Right renal pelvis (tissue), 4 donors: ENCODE data around the gene C14orf132. TPM values are rescaled to one million over a fixed set of nuclear protein-coding genes. Genes with fewer than 3 reads are reported as not detected.
"Not testable (repeated sequence)": the region's sequence is repeated elsewhere in the genome, so short reads cannot be mapped to it uniquely, and the experiment has no call there.

Experiments
- DNase-seq, 4 donors: peaks; one replicate each; pipeline ENCODE4 v3.0.0-alpha.2; 2013; ENCODE audit warnings: low read depth in 4 of 4, low spot score in 3 of 4, missing footprints in 1 of 4
- polyA plus RNA-seq, 4 donors: library from polyadenylated mRNA; unstranded; fragments of 120-200 nt; gene quantifications; one replicate each; pipeline ENCODE4 v1.2.1, GENCODE V29; 2013; ENCODE audit not compliant: insufficient read length in 4 of 4

The C14orf132 gene
- polyA plus RNA-seq = 10 to 100 TPM; 32.0 to 39.2 (median 34.6) TPM

DNA sequence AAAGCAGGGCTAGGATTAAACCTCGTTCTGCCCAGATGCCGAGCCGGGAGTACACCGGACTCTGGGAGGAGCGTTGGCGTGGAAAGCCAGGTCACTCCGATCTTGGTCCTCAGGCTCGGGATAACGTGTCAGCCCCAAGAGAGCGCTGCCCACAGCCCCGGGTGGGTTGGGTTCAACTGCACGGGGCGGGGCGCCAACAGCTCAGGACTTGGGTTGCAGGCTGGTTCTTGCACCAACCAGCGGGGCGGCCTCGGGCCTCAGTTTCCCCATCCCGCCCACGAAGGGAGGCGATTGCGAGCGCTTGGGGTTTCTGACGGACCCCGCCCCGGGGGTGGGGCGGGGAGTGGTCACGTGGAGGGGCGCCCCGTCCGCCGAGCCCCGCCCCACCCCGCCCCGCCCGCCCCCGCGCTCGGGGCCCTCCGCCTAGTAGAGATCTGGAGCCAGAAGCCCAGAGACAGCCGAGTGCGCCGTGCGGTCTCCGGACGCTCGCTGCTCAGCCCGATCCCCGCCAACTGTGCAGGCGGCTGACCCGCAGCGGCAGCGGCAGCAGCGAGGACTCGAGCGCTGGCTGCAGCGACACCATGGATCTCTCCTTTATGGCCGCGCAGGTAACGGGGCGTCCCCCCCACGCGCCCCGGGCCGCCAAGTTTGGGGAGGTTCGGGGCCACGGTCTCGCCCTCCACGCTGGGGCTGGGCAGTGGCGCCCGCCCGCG is at the start of gene C14orf132:
Gene C14orf132, plus strand, starts transcription at position 443 of the 713 bp plus-strand sequence. Its CDS starts 139 bp downstream, at position 582.
- no peak for DNase-seq

DNA sequence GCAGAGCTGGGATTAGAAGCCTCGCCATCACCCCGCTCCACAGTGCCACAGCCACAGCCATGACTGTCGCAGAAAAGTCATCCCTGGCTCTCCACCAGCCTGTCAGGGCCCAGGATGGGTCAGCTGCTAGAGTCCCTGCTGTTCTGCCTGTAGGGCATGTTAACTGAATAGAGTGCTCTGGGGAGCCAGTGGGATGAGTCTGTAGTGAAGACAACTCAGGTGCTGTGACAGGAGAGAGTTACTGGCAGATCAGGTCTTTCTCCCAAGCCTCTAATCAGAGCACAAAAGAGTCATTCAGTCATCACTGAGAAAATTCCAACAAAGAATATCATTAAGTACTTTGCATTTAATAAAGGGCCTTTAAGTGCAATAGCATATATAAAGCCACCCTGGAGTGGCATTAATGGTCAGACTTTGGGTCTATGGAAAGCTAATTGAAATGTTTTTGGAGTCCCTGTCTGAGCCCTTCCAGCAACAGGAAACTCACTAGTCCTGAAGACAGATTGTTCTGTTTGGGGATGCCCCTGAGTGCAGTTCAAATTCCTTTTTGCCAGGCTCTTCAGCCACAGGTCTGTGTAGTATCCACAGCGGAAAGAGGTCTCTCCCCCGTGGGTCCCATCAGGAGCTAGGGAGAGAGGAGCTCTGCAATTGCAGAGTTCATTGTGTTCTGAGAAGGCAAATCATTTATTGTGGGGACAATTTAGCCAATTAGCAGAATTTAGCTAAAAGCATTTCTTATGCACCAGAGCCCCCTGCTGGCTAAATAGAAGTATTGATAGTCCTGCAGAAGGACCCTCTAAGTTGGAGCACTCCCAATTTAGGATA is 45.2 kb upstream of the C14orf132 start:
- peak; percentile 27 to 43 (median 29) for DNase-seq

DNA sequence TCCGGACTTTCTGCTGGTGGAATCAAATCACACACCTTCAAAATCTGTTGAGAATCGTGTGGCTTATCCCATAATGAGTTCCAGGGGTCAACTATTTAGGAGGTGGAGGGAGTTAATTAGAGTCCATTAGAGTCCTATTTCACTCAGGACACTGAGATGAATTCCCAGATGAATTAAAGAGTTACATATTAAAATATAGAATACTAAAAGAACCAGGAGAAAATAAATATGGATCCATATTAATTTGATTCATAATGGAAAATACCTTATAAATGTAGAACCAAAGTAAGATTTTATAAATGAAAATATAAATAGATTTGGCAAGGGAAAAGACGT is 44.6 kb upstream of the C14orf132 start:
- no peak for DNase-seq

DNA sequence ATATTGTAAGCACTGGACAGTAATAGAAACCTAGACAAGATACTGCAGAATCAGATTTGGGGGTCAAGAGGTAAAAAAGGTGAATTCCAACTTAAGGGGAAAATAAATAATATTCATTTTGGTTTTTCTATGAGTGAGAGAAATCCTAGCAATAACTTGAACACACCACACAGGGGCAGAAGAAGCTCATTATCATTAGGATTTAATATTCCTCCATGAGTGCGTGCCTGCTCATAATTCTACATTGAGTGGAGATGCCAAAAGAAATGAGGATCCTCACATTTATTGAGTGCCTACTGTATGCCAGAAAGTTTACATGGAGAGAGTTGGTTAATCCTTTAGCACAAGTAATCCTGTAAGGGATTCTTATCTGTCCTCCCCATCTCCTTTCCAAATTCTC is 40.5 kb upstream of the C14orf132 start:
- no peak for DNase-seq

DNA sequence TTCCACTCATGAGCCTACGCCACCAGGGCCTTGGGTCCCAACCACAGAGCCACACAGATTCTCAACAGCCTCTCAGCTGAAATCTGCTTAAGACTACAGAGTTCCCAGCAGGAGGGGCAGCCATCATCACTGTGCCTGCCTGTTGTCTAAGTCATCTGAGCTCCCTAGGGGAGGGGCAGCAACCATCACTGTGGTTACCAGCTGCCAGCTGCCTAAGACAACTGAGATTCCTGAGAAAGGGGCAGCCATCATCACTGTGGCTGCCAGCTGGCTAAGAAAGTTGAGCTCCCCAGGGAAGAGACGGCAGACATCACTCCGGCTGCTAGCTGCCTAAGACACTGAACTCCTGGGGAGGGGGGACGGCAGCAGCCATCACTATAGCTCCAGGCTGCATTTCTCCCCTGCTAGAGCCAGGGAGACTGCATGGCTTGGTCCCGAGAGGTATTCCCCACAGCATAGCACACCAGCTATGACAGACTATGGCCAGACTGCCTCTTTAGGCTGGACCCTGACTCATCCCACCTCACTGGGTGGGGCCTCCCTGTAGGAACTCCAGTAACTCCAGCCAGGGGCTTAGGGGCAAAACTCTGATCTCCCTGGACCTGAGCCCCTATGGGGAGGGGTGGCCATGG is 37.2 kb upstream of the C14orf132 start:
- no peak for DNase-seq

DNA sequence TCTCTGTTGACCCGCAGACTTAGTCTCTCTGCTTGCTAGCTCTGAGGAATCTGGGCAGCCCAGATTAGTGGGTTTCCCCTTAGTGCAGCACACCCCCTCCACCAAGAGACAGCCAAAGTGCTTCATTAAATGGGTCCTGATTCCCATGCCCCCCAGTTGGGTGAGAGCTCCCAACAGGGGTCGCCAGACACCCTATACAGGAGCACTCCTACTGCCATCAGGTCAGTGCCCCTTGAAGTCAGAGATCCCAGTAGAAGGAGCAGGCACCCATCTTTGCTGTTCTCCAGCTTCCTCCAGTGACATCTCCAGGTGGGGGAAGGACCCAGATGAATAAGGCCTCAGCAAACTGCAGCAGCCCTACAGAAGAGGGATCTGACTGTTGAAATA is 36.7 kb upstream of the C14orf132 start:
- no peak for DNase-seq

DNA sequence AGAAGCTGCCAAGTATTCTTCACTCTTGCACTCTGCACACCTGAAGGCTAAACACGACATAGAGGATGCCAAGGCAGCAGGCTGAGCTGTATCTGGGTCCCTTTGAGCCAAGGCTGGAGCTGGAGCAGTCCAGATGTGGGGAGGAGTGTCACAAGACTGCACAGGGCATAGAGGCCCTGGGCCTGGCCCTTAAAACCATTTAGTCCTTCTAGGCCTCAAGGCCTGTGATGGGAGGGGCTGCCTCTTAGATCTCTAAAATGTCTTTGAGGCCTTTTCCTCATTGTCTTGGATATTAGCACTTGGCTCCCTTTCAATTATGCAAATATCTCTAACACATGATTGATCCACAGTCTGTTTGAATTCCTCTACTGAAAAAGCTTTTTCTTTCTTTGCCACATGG is 28.0 kb upstream of the C14orf132 start:
- DNase-seq = no peak

DNA sequence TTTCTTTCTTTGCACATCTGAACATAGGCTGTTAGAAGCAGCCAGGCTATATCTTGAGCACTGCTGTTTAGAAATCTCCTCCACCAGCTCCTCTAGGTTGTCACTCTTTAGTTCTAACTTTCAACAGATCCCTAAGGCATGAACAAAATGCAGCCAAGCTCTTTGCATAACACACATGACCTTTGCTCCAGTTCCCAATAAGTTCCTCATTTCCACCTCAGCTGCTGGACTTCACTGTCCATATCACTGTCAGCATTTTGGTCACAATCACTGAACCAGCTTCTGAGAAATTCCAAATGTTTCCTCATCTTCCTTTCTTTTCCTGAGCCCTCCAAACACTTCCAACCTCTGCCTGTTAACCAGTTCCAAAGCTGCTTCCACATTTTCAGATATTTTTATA is 27.6 kb upstream of the C14orf132 start:
- no peak for DNase-seq

DNA sequence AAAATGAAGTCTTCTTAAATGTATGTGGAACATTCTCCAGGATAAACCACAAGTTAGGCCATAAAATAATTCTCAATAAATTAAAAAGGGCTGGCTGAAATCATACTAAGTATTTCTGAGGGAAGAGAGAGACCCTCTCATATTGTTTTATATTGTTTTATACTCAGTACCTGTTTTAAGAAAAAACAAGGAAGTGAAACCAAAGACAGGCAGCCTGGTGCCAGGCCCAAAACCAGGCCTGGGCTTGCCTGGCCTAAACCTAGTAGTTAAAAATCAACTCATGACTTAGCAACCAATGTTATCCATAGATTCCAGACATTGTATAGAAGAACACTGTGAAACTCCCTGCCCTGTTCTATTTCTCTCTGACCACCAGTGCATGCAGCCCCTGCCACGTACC is 26.4 kb upstream of the C14orf132 start:
- not testable (repeated sequence) for DNase-seq

DNA sequence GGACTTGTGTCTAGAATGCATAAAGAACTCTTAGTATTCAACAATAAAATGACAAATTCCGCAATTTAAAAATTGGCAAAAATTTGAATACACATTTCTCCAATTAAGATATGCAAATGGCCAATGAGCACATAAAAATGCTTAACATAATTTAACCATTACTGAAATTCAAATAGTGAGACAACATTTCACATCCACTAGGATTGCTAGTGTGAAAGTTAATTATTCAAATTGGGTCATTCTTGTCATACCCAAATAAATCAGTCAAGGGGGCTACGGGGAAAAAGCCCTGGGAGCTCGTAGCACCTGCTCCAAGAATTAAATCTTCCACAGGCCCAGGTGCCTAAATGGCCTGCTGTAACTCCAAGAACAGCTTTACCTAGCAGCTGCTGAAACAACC is 25.0 kb upstream of the C14orf132 start:
- DNase-seq = no peak

DNA sequence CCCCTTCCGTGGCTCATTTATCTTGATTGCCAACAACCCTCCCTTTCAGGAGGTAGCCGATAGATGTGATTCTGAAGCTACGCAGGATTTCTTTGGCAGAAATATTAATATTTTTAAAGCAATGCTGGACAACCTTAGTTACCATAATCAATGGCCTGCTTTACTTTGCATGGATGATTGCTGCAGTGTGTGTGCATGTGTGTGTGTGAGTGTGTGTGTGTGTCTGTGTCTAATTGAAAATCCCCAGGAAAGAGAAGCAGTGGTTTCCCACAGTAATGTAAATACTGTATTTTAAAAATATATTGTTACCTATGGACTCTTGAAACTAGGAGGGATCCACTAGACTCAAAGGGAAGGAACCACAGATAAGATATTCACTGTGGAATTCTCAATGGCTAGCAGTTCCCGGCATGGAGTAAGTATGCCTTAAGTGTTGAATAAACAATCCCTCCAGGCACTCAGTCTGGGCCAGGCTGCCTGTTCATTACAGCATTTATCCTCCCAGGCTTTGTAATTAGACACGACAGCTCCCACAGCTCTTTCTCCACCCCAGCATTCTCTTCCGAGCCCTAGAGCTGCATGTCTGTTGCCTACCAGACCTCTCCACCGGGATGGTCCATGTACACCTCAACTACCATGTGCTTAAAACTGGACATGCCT is 22.5 kb upstream of the C14orf132 start:
- no peak for DNase-seq

DNA sequence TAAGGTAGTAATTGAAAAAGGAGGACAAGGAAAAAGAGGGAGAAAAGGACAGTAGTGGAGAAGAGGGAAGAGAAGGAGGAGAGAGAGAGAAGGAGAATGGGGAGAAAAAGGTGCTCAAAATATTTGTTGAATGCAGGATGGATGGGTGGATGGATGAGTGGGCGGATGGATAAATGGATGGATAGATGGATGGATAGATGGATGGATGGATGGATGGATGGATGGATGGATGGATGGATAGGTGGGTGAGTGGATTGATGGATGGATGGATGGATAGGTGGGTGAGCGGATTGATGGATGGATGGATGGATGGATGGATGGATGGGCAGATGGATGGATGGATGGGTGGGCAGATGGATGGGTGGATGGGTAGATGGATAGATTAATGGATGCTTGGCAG is 21.3 kb upstream of the C14orf132 start:
- DNase-seq = no peak

DNA sequence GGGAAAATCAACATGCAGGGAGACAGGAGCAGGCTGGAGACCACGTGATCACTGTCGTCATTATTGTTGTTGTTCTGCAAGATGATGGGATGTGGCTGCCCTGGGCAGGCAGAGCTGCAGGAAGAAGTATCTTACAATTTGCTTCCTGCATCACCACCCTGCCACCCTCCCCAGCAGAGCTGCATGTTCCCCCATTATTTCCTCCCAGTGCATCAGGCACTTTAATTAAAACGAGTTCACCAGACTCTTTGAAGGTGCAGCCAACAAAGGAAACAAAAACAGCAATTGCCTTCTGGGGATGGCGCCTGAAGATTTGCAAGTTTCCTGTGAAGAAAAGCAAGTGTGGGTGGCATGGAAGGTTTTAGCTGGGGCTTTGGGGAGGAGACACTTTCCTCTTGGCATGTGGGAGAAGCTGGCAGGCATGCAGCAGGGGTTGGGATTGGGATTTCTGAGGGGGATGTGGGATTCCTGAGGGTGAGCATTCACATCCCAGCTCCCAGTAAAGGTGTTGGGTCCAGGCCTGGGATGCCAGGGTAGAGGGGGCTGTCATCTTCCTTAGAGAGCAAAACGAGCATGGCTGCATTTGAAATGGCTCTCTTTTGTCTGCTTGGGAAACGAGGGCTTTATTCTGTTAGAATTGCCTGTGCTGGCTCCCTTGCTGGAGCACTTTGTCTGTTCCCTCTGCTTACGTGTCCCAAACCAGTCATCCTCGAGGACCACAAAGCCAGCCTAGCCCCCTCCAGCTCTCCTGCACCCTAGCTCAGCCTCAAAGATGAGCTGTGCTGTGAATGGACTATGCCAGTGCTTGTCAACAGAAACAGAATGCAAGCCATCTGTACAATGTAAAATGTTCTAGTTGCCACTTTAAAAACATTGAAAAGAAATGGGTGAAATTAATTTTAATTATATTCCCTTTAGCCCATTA is 11.5 kb upstream of the C14orf132 start:
- DNase-seq = no peak

DNA sequence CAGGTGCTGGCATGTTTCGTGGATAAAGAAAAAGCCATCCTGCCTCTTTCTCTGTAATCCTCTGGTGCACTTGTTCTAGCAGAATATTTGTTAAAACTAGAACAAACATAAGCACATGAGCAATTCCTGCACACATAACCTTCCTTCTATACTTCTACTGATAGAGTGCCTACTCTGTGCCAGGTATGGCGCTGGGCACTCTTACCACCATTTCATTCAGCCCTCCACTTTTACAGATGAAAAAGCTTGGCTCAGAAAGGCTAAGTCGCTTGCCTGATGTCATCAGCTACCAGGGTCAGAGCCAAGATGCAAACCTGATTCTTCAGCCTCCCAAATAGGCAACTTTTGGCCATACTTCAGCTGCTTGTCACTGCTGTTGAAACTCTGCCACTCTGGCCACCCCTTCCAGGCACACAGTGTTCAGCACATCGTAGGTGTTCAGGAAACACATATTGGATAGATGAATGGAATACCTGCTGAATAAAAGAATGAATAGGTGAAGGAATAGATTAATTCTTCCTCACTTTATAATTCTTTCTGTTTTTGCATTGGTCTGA is 10.0 kb upstream of the C14orf132 start:
- no peak for DNase-seq

DNA sequence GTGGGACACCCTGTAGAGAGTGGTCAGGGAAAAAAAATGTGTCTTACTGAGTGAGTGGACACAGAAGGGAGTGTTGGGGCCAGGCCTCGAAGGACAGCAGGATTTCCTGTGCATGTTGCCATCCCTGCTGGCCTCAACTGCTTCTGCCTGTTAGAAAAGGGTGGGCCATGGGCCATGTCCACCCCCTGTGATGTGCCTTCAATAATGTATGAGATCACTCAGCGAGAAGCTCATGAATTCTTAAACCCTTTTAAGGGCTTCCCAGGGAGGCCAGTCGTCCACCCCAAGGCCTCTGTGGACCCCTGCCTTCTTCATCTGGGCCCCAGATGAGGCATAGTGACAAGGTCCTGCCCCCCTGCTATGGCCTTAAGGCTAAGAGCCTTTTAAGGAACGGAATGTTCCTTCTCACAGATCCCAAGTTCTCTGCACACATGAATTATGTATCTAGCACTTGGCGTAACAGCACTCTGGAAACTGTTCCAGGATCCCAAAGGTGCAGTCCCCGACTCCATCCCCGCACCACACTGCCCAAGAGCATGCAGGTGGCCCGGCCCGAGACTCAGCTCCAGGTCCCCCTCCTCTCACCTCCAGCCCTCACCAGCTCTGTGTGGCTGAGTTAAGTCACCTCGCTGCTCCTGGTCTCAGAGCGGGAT is 8.9 kb upstream of the C14orf132 start:
- no peak for DNase-seq

DNA sequence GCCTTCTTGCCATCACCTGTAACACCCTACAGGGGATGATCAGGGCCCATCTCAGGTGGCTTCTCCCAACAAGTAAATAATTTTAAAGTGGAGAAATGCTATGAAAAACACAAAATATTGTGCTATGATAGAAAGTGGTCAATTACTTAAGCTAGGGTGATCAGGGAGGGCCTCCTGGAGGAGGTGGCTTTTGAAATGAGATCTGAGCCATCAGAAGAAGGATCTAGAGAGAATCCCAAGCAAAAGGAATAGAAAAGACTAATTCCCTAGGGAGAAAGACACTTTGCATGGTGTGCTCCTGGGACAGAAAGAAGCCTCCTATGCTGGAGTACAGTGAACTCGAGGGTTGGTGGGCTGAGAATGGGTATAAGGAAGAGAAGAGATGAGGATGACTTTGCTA is 7.5 kb upstream of the C14orf132 start:
- DNase-seq = no peak

DNA sequence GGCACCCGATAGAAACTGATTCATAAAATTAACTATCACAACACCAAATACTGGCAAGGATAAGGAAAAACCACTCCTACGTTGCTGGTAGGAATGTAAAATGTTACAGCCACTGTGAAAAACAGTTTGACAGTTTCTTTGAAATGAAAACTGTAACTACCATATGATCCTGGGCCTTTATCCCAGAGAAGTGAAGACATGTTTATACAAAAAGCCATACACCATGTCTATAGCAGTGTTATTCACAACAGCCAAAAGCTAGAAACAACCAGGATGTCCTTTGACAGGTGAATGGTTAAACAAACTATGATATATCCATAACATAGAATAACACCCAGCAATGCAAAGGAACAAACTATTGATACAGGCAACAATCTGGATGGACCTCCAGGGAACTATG is 3.7 kb upstream of the C14orf132 start:
- no peak for DNase-seq

DNA sequence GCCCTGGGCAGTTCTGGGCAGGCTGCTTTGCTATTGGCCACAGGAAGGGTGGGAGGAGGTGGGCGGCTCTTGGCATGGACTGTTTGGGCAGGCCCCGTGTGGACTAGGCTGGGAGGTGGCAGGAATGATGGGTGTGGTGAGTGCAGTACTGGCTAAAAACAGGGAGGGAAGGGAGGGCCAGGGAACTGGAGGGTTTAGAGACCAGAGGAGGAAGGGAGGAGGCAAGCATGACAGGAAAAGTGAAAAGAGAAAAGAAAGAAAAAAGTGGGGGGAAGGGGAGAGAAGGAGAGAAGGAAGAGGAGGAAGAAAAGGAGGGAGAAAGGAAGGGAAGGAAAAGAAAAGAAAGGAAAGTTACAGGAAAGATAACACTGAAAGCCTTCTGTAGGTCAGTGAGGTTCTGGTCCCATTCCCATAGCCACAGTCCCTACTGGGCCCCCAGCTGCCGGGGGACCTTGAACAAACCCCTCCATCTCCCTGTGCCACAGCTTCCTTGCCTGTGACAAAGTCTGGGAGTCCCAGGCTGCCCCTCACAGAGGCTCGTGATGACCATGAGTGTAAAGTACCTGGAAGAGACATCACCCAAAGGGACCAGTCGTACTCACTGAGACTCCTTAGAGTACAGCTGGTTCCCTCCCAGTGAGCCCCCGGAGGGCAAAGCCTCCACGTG is 1.1 kb upstream of the C14orf132 start:
- DNase-seq = no peak

DNA sequence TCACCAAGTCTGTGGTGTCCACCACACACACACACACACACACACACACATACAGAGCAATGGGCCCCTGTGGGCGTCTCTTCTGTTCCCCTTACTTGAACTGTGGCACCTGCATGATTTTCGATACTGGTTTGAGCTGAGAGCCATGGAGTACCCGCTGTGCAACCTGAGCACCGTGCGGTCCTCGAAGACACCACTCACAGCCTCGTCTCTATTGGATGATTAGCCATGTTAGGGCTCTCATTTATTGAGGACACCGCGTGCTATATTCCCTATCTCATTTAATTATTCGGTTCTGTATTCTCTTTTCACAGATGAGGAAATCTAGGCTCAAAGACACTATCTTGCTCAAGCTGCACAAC is 623 bp upstream of the C14orf132 start:
- no peak for DNase-seq
